AG20443 (cell line): ENCODE results near the gene GUCA1A.
A peak's percentile ranks its signal among the peaks of the same experiment; 100 is the strongest.

Experiments
- DNase-seq: peaks from one replicate; pipeline ENCODE4 v3.0.0; 2012; ENCODE audit warnings: low spot score, mixed read lengths

GUCA1A gene

DNA sequence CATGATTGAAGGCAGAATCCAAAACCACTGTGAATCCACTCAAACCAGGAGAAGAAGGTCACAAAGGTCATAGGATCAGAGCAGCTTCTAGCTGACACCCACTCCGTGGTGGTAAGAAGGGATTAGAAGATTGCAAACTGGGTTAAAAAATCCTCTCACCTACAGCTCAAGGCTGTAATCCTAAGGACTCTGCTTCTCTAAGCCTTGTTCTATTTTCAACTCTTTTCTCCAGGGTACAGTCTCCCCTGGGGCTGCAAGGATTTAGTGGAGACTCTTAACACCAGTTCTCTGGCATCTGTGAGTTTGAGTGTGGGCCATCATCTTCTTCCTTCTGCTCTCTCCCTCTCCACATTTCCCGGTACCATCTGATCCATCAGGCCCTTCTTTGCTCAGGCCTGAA is at the start of gene GUCA1A:
Gene GUCA1A, plus strand, starts transcription at position 264 of the 400 bp plus-strand sequence. CDS start 250 bp downstream, outside the sequence.
- no peak for DNase-seq

GRCh38 chr6:42123379-42124103 is 49.6 kb upstream of the GUCA1A start:
- no peak for DNase-seq

GRCh38 chr6:42124223-42124836 is 48.8 kb upstream of the GUCA1A start:
- DNase-seq: no peak

- DNase-seq: no peak
Measured at GRCh38 chr6:42125231-42125630, 47.9 kb upstream of the GUCA1A start.

DNA sequence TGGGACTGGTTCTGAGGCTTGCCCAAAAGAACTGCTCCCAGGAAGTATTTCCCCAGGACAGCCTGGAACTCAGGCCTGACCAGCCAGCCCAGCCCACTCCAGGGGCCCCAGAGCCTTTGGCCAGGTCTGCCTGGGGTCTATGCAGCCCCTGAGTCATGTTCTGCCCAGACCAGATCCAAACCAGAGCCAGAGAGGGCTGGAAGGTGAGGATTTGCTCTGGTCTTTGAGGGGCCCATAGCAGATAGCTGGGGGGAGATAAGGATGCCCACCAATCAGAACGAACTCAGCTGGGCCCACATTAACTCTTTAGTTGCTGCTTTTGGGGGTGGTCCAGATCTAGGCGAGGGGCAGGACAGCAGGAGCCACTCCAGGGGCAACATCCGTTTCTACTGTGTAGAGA is 47.5 kb upstream of the GUCA1A start:
- no peak for DNase-seq

- no peak for DNase-seq
Measured at GRCh38 chr6:42128460-42129359, 44.5 kb upstream of the GUCA1A start.

GRCh38 chr6:42129360-42129676 is 43.8 kb upstream of the GUCA1A start:
- no peak for DNase-seq

GRCh38 chr6:42131531-42131930 is 41.6 kb upstream of the GUCA1A start:
- DNase-seq: peak; percentile 83

- DNase-seq: no peak
Measured at GRCh38 chr6:42133926-42134325, 39.2 kb upstream of the GUCA1A start.

- no peak for DNase-seq
Measured at GRCh38 chr6:42135161-42135560, 38.0 kb upstream of the GUCA1A start.

DNA sequence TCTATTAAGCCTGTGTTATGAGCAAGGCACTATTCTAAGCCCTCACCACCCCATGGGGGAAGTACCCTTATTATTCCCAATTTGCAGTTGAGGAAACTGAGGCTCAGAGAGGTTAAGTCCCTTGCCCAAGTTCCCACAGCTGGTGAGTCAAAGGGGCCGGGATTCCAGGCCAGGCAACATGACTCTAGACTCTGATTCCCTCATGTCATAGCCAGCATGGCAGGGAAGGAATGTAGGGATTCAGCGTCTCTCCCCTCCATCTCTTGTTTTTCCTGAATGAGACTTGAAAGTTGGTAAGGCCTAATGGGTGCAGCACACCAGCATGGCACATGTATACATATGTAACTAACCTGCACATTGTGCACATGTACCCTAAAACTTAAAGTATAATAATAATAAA is 37.4 kb upstream of the GUCA1A start:
- no peak for DNase-seq

GRCh38 chr6:42136508-42137193 is 36.5 kb upstream of the GUCA1A start:
- DNase-seq: peak; percentile 61

DNA sequence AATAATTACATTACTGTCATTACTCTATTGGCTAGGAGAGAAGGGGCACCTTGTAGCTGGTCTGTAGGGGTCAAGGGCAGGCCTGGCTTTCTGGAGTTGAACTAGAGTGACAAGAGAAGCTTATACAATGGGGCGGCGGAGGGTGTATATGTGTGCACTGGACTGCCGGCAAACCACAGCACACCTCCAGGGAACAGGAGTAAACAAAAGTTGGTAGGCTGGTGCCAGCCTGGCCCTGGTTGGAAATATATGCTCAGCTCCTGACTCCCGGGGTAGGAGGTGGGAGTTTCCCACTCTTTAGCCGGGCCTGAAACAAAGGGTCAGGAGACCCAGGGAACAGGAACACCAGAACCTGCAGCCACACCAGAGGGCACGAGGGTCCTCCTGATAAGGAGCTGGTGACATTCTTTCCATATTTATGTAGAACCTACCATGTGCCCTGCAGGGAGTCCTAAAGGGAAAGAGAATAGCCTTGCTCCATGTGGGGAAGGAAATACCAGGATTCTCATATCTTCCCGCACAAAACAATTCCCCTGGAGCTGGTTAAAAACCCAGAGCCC is 35.9 kb upstream of the GUCA1A start:
- no peak for DNase-seq

GRCh38 chr6:42138190-42138589 is 35.0 kb upstream of the GUCA1A start:
- no peak for DNase-seq

DNA sequence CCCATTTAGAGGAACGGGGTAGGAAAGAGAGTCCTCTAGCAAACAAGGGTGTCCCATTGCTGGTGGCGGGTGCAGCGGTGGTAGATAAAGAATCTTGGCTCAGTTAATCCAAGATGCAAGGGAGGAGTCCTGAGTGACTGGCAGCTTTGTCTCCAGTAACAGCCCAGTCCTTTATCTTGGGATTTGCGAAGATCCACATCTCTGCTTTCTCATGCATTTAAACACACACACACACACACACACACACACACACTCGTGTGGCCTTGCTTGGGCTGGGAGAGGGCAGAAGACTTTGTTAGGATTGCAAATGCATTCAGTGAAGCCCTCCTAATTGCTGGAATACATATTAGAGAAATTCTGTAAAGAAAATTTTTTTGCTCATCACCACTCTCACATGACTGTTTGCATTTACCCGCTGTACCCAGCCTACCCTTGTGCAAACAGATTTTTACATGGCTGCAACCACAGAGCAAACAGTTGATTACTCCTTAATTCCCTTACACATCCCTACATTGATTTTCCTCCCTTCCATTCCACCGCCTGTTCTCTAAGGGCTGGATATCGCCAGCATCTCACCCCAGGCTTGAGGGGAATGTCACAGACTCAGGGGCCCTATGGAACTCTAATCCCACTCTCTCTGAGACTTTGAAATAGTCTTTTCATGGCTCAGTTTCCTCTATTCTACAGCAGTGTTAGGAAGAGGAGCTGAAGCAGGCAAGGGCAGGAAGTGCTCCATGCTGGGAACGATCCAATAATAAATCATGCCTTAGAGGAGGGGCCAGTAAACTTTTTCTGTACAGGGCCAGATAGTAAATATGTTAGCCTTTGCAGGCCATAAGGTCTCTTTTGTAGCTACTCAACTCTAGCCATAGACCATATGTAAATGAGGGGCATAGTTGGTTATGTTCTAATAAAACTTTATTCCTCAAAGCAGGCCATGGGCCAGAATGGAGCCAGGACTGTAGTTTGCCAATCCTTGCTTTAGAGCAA is 34.2 kb upstream of the GUCA1A start:
- no peak for DNase-seq

DNA sequence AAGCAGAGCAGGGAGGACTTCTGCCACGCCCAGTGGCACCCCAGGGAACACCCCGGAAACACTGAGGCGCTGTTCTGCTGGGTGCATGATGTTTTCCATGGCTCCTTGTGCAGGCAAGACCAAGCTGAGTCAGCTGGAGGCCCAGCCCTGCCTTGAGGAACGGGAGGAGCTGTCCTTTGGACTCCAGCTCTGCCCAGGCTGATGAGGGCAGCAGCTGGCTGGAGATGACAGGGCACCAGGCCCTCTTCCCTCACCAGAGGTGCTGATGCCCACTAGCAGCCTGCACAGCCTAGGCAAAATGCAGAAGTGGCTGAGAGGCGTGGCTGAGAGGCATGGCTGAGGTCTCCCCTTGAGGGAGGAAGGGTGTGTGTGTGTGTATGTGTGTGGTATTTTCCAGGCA is 33.1 kb upstream of the GUCA1A start:
- DNase-seq: peak; percentile 58

- DNase-seq: peak; percentile 63
Measured at GRCh38 chr6:42140756-42141602, 32.2 kb upstream of the GUCA1A start.

DNA sequence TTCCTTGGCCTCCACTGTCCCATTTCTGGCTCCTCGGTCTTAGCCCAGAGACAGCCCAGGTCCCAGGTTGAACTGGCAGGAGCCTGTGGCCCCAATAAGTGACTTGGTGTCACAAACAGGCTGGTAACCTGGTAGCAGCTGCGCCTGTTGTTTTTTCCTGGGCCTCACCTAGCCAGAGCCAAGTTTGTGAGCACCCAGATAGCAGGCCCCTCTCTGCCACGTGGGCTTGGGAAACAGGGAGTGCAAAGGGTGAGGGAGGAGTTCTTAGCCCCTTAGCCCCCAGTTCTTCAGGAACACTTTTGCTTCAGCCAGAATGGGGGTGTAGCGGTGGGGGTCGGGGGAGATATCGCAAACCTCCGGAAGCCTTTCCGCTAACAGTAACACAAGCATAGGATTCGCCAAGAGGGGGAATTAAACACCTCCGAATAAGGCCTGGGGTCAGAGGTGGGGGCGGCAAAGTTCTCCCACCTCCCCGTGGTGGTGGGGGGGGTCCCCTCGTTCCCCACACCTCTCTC is 31.5 kb upstream of the GUCA1A start:
- no peak for DNase-seq

- DNase-seq: peak; percentile 78
Measured at GRCh38 chr6:42142118-42142835, 30.9 kb upstream of the GUCA1A start, which contains the start of gene C6orf132. C6orf132 (minus strand) TSS chr6:42142620; CDS start chr6:42142444, 176 bp downstream.
